C4-2B (cell line): Measurements from ENCODE around the gene LRRTM4.

Source experiments
- ZFX ChIP-seq: fragments of 450-650 bp; IDR thresholded peaks from 2 replicates; pipeline ENCODE4 v1.6.1; 2017
- TF ChIP-seq, protein P1 (sequence below): fragments of 450-650 bp; conservative IDR thresholded peaks from 2 replicates; pipeline ENCODE4 v1.5.1; 2017; ENCODE audit warnings: mild to moderate bottlenecking

DNA sequence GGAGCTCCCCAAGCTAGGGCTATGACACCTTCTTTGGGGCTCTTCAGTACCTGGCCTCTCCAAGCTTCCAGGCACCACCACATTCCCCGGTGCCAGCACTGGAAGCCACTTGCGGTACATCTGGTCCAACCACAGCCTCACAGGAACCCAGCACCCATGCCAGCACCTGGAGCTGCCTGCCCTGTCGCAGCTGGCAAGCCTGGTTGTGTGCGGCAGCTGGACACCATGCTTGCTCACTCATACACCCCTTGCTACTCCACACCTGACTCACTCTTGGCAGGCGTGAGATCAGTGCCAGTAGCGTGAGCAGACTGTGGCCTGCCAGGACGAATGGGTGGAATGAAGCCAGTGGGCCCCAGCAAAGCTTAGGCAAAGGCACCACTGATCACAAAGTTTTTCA, 34.0 kb downstream of the LRRTM4 start:
- TF ChIP-seq, protein P1, sequence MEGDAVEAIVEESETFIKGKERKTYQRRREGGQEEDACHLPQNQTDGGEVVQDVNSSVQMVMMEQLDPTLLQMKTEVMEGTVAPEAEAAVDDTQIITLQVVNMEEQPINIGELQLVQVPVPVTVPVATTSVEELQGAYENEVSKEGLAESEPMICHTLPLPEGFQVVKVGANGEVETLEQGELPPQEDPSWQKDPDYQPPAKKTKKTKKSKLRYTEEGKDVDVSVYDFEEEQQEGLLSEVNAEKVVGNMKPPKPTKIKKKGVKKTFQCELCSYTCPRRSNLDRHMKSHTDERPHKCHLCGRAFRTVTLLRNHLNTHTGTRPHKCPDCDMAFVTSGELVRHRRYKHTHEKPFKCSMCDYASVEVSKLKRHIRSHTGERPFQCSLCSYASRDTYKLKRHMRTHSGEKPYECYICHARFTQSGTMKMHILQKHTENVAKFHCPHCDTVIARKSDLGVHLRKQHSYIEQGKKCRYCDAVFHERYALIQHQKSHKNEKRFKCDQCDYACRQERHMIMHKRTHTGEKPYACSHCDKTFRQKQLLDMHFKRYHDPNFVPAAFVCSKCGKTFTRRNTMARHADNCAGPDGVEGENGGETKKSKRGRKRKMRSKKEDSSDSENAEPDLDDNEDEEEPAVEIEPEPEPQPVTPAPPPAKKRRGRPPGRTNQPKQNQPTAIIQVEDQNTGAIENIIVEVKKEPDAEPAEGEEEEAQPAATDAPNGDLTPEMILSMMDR = no peak
- TF ChIP-seq ZFX = no peak
